HG03571 (cell line): ENCODE data around the gene CMIP.
A peak's percentile ranks its signal among the peaks of the same experiment; 100 is the strongest.
"Not testable (repeated sequence)": the region's sequence is repeated elsewhere in the genome, so short reads cannot be mapped to it uniquely, and the experiment has no call there.

ENCODE experiments used
- ATAC-seq: cut with Tn5 transposase; IDR thresholded peaks from one replicate; pipeline ENCODE4 v1.9.1; 2021; ENCODE audit not compliant: unreplicated experiment

Gene CMIP

DNA sequence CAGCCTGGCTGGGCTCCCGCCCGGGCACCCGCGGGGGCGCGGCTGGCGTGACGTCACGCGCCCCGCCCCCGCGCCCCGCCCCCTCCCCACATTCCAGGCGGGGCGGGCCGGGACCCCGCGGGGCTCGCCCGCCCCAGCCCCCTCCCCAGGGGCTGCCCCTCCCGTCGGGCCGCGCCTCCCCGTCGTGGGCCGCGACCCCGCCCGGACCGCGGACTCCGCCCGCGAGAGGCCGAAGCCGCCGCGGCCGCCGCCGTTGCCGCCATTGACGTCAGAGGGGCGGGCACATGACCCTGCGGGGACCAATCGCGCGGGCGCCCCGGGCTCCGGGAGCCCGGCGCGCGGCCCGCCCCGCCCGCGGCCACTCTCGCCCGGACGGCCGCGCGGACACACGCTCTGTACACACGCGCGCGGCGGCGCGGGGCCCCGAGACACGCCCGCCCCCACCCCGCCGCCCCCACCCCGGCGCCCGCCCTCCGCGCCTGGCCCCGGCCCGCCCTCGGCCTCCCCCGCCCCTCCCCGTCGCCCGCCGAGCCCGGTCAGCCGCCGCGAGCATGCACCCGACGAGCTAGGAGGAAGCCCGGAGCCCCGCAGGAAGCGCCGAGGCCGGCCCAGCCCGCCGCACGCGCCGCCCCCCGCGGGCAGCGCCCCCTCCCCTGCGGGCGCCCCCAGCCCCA is at the start of gene CMIP:
Gene CMIP, plus strand, starts transcription at position 361 of the 674 bp plus-strand sequence.
- peak; percentile 85 for ATAC-seq

DNA sequence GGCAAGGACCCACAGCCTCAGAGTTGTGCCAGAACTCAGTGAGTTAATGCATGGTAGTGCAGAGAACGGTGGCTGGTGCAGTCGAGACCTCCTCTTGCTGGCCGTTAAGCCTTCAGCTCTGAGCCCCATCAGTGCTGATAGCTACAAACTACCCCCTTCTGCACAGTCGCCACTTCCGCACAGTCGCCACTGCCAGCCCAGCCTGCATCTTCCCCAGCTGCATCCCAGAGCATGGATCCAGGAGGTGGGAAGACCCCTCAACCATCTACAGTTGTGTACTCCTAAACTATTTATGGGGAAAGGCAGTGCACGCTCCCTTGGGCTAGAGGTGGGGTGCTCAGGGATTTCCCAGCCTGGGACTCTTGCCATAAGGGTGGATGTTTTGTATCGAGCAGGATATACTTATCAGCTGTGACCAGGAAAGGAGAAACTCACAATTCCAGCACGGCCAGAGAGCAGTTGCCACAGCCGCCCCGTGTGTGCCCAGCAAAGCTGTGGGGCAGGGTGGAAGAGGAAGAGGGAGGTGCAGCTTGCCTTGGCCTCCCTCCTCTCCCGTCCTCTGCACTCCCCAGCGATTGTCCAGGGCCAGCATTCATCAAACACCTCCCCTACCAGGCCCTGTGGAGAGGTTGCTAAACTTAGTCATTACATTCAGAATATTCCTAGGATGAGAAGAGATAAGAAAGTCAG is 49.5 kb upstream of the CMIP start:
- no peak for ATAC-seq

GRCh38 chr16:81397058-81397878 is 47.3 kb upstream of the CMIP start:
- no peak for ATAC-seq

- no peak for ATAC-seq
Observed at GRCh38 chr16:81397879-81398520, 46.6 kb upstream of the CMIP start.

DNA sequence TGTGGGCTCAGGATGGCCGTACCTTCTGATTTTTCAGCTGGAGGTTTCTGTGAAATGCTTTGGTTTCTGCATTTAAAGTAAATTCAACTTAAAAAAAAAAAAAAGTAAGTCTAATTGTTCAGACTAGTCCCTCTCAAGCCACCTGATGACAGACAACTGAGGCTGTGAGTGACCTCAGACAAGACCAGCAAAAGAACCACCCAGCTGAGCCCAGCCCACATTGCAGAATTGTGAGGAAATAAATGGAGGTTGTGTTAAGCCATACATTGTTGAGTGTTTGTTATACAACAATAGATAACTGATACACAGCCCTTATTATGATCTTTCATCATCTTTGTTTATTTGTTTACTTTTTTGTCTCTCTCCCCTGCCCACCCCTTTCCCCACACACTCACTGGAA is 44.7 kb upstream of the CMIP start:
- no peak for ATAC-seq

- no peak for ATAC-seq
Observed at GRCh38 chr16:81401035-81401950, 43.3 kb upstream of the CMIP start.

GRCh38 chr16:81403208-81403600 is 41.4 kb upstream of the CMIP start:
- no peak for ATAC-seq

GRCh38 chr16:81403601-81404391 is 40.8 kb upstream of the CMIP start:
- peak; percentile 68 for ATAC-seq

- ATAC-seq, result not testable (repeated sequence)
Observed at GRCh38 chr16:81405002-81405401, 39.6 kb upstream of the CMIP start.

GRCh38 chr16:81405702-81406113 is 38.9 kb upstream of the CMIP start:
- no peak for ATAC-seq

GRCh38 chr16:81408409-81408950 is 36.1 kb upstream of the CMIP start:
- no peak for ATAC-seq

DNA sequence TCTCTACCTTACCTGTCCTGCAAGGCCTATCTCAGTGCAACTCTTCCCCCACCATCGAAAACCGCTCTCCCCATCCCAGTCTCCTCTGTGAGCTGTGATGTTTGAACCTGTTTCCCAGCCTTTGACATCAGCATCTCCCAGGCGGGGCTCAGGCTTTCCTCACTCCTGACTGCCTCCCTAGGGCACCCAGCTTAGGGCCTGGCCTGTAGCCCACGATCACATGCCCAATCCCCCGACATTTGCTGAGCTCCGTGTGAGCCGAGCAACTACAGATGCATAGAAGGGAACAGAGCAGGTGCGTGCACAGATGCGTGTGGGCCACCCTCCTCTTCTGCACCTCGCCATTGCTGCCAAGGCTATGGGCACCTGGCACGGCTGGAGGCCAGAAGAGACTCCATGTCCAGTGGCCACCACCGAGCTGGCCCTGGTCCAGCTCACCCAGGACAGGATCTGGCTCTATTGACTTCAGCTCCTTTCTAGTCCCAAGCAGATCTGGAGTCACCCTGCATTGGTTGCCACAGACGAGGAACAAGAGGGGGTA is 35.5 kb upstream of the CMIP start:
- ATAC-seq, result no peak

GRCh38 chr16:81410643-81411293 is 33.8 kb upstream of the CMIP start:
- no peak for ATAC-seq

DNA sequence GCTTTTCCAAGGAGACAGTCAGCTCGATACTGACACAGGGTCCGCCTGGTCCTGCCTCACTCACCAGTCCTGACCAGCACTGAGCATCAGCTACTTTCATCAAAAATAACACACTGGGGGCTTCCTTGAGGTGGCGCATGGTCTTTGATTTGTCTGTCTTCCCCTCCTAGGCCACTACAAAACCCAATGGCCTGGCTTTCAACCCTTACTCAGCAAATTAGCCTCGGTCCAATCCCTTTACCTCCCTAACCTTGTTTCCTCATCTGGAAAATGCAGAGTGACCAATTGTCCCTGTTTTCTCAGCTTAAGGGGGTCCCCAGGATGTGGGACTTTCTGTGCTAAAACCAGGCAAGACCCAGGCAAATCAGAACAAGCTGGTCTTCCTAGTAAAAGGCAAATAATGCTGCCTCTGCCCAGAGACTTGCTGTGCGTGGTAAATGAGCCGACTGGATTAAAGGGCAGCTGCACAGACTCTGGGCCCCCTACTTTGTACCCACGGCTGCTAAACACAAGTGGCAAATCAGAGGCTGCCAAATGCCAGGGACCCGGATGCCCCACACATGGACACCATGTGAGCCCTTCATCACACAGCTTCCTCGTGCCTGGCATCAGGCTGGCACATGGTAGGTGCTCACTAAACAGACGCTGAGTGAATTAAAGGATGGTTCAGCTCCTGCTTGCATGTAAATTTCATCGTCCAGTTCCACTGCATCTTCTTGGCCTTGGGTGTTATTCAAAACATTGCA is 31.2 kb upstream of the CMIP start:
- ATAC-seq, result no peak

GRCh38 chr16:81415751-81416150 is 28.9 kb upstream of the CMIP start:
- no peak for ATAC-seq

DNA sequence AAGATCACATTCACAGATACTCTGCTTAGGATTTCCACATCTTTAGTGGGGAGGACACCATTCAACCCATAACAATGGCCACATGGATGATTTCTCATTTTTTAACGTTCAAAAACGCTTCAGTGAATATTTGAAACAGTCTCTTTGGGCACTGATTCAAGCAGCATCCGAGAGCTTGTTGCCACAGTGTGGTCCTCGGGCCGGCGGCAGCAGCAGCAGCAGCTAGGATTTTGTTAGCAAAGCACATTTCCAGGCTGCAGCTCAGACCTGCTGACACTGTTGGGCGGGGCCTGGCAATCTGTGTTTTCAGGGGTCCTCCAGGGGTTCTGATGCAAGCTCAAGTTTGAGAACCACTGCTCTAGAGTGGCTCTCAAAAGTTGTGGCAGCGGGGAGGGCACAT is 27.9 kb upstream of the CMIP start:
- no peak for ATAC-seq

- no peak for ATAC-seq
Observed at GRCh38 chr16:81417210-81417609, 27.4 kb upstream of the CMIP start.

- ATAC-seq, result no peak
Observed at GRCh38 chr16:81419806-81420205, 24.8 kb upstream of the CMIP start.
